ENCODE results near the gene PHKG2.
A peak's percentile ranks its signal among the peaks of the same experiment; 100 is the strongest.
"Not testable (repeated sequence)": the region's sequence is repeated elsewhere in the genome, so short reads cannot be mapped to it uniquely, and the experiment has no call there.

PHKG2 gene

DNA sequence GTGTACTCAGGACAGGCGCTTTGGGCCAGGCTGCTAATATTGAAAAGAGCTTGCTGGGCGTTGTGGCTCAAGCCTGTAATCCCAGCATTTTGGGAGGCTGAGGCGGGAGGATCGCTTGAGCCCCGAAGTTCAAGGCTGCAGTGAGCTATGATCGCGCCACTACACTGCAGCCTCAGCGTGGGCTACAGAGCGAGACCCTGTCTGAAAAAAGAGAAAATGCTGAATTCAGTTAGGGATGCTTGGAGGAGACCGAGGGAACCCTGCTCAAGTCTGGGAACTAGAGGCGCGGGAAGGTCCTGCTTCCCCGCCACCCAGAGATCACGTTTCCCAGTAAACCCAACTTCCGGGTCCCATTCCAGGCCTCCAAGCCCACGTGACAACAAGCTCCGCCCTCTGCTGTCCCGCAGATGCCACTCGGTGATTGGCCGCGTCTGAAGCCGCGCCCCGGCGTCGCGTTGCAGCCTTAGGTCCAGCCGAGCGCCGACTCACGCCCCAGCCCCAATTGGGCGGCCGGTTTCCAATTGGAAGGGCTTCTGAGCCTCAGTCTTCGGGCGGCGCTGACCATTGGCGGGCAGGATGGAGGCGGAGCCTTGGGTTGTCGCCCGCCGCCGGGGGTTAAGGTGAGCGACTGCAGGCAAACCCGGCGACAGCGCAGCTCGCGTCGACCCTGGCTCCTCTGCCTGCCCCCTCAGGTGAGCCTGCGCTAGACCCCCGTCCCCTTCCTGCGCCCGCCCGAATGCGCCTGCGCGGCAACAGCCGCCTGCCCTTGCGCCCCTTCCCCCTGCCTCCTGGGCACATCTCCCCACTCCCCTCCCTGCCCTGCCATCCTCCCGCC is at the start of gene PHKG2:
PHKG2 (plus strand) TSS at position 627 of the 835 bp plus-strand sequence. CDS start 396 bp downstream, outside the sequence.
- DNase-seq (ENCODE audit: low spot score): peak; percentile 97

GRCh38 chr16:30698816-30699614 is 49.2 kb upstream of the PHKG2 start, which contains the start of gene SRCAP:
TSS of gene SRCAP (plus strand) at chr16:30699171. CDS start at chr16:30700825, 1,654 bp downstream.
- DNase-seq (ENCODE audit: low spot score): peak; percentile 84

DNA sequence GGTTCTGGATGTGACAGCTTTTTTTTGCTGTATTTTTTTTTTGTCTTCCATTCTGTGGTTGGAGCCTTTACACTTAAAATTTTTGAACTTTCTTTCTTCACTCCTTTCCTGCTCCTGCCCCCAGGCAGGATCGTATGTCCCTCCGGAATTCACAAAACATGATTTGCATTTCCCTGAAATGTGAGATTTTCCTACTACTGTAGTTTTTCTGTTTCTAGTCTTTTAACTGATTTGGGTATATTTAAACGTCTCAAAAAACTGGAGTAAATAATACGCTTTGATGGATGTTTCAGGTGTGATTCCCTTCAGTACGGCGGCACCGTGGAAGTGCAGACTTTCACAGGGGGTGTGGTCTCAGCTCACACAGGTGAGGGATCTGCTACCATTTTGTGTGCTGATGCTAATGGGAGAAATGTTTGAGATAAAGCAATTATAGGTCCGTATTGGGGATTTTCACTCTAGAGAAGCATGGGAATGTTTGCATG is 48.6 kb upstream of the PHKG2 start:
- no peak for DNase-seq (ENCODE audit: low spot score)

DNA sequence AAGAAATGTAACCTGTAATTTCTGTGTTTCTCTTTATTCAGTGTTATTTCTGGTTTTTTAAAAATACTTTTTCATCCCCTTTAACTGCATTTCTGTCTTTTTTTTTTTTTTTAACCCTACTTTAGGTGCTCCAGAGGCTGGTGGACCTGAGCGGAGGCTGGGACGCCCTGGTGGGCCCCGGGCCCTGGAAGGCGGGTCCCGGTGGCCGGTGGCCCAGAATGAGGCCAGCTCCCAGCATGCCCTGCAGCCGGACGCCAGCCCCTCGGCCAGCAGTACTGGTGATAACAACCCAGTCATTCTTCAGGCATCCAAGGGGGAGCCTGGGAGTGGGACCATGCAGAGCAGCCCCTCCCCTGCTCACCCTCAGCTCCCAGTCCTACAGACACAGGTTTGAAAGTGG is 47.7 kb upstream of the PHKG2 start:
- DNase-seq (ENCODE audit: low spot score): no peak

DNA sequence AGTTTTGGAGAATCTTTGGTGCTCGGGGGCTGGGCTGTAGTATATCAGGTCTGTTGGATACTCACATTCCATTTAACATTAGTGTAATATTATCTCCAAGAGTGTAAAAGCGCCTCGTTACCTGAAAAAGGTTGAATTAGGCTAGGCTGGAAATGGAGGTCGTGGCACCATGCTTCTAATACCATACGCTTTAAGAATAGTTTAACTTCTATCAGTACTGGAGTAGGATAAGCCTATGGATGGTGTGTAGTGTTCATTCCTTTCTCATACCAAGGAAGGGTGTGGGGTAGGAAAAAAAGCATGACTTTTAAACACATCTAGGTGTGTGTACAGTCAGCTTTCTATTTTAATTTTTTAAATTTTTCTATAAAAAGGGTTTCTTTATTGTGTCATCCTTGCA is 47.3 kb upstream of the PHKG2 start:
- no peak for DNase-seq (ENCODE audit: low spot score)

DNA sequence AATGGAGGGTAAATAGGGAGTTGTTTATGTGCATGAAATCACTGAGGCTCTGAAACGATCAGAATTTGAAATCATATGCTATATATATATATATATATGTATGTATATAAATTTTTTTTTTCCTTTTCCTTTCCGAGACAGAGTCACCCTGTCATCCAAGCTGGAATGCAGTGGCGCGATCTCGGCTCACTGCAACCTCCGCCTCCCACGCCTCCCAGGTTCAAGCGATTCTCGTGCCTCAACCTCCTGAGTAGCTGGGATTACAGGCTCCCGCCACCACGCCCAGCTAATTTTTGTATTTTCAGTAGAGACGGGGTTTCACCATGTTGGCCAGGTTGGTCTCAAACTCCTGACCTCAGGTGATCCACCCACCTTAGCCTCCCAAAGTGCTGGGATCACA is 45.2 kb upstream of the PHKG2 start:
- DNase-seq (ENCODE audit: low spot score): not testable (repeated sequence)

- DNase-seq (ENCODE audit: low spot score): no peak
These were observed 44.3 kb upstream of the PHKG2 start for GRCh38 chr16:30703971-30704370.

DNA sequence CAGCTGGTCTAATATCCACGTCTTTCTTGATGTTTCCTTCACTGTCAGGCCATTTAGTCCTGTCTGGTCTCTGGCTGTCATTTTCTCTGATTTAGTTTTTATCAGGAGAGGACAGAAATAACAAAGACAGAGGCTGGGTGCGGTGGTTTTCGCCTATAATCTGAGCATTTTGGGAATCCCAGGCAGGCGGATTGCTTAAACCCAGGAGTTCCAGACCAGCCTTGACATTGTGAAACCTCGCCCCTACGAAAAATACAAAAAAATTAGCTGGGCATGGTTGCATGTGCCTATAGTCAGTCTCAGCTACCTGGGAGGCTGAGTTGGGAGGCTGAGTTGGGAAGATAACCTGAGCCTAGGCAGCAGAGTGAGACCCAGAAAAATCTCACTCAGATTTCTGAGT is 42.2 kb upstream of the PHKG2 start:
- DNase-seq (ENCODE audit: low spot score): no peak

DNA sequence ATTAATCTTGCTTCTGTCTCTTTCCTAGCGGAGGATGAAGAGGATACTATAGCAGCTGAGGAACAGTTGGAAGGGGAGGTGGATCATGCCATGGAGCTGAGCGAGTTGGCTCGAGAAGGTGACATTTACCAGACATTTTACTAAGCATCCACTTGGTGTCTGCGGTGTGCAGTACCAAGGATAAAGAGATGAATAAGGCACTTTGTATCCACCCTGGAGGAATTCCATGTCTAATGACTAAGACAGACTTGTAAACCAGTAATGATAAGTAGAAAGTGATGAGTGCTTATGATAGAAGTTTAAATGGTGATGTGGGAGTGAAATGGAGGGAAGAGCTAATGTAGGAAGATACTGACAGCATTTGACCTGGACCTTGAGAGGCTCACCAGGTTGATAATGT is 37.3 kb upstream of the PHKG2 start:
- DNase-seq (ENCODE audit: low spot score): no peak

DNA sequence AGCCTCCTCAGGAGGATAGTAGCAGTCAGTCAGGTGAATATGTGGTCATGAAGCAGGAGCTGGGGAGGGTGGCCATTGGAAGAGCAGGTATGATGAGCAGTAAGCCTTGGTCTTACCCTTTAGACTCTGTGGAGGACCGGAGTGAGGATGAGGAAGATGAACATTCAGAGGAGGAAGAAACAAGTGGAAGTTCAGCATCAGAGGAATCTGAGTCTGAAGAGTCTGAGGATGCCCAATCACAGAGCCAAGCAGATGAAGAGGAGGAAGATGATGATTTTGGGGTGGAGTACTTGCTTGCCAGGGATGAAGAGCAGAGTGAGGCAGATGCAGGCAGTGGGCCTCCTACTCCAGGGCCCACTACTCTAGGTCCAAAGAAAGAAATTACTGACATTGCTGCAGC is 36.5 kb upstream of the PHKG2 start:
- DNase-seq (ENCODE audit: low spot score): no peak

DNA sequence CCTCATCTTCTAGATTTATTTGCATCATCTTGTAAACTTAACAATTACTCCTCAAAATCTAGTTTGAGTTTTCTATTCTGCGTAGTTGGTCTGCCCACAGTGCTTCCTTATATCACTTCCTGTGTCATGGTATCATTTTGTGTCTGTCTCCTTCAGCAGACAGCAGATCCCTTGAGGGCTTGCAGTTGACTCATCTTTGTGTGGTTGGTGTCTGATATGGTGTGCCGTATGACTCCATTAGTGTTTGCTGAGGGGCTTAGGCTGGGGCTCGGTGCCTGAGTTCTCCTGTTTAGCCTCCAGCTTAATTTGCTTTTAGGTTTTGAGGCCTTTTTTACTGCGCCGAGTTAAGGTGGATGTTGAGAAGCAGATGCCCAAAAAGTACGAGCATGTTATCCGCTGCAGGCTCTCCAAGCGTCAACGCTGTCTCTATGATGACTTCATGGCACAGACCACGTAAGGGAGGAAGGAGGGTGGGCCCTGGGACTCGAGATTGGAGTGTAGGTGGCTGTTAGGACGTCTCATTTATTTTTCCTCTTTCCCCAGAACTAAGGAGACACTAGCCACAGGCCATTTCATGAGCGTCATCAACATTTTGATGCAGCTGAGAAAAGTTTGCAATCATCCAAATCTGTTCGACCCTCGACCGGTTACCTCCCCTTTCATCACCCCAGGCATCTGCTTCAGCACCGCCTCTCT is 32.3 kb upstream of the PHKG2 start:
- peak; percentile 70 for DNase-seq (ENCODE audit: low spot score)

DNA sequence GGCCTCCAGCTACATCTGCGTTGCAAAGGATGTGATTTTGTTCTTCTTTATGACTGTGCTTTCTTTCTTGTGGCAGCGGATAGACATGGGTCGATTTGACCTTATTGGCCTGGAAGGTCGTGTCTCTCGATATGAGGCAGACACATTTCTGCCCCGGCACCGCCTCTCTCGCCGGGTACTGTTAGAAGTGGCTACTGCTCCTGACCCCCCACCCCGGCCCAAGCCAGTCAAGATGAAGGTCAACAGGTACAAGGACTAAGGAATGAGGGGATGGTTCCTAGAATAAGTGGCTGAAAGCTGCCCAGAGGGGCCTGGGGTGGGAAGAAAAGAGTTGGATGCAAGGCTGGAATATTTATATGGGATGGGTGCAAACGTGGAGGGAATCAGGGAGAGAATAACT is 28.1 kb upstream of the PHKG2 start:
- DNase-seq (ENCODE audit: low spot score): no peak

- no peak for DNase-seq (ENCODE audit: low spot score)
These were observed 27.5 kb upstream of the PHKG2 start for GRCh38 chr16:30720694-30721093.

GRCh38 chr16:30721167-30721566 is 27.1 kb upstream of the PHKG2 start:
- no peak for DNase-seq (ENCODE audit: low spot score)

GRCh38 chr16:30721606-30722005 is 26.6 kb upstream of the PHKG2 start:
- no peak for DNase-seq (ENCODE audit: low spot score)

DNA sequence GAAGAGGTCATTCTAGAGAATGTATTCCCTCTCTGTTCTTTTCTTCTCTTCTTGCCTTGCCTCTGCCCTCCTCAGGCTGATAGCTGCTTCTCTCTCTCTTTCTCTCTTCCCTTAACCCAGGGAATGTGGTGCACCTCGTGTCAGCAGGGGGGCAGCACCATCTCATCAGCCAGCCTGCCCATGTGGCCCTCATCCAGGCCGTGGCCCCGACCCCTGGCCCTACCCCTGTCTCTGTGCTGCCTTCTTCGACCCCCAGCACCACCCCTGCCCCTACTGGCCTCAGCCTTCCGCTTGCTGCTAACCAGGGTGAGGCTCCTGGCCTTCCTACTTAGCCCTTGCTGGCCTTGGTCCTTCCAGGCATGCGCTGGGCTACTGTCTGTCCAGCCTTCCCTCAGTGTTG is 25.8 kb upstream of the PHKG2 start:
- no peak for DNase-seq (ENCODE audit: low spot score)

DNA sequence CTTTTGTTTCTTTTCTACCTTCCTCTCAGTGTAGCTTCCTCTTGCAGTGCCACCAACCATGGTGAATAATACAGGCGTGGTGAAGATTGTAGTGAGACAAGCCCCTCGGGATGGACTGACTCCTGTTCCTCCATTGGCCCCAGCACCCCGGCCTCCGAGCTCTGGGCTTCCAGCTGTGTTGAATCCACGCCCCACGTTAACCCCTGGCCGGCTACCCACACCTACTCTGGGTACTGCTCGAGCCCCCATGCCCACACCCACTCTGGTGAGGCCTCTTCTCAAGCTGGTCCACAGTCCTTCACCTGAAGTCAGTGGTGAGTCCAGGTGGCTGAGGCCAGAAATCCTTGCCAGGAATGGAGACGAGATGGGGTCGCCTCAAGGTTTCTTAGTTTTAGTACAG is 25.3 kb upstream of the PHKG2 start:
- DNase-seq (ENCODE audit: low spot score): no peak

DNA sequence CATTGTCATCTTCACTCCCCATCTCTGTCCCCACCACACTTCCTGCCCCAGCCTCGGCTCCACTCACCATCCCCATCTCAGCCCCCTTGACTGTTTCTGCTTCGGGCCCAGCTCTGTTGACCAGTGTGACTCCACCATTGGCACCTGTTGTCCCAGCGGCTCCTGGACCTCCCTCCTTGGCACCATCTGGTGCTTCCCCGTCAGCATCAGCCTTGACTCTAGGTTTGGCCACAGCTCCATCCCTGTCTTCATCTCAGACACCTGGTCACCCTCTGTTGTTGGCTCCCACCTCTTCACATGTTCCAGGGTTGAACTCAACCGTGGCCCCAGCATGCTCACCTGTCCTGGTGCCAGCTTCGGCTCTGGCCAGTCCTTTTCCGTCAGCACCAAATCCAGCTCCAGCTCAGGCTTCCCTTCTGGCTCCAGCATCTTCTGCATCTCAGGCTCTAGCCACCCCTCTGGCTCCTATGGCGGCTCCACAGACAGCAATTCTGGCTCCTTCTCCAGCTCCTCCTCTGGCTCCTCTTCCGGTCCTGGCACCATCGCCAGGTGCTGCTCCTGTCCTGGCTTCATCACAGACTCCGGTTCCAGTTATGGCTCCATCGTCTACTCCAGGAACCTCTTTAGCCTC is 24.4 kb upstream of the PHKG2 start:
- DNase-seq (ENCODE audit: low spot score): no peak

GRCh38 chr16:30724641-30725417 is 23.4 kb upstream of the PHKG2 start:
- DNase-seq (ENCODE audit: low spot score): no peak

- DNase-seq (ENCODE audit: low spot score): no peak
These were observed 22.8 kb upstream of the PHKG2 start for GRCh38 chr16:30725418-30725792.

DNA sequence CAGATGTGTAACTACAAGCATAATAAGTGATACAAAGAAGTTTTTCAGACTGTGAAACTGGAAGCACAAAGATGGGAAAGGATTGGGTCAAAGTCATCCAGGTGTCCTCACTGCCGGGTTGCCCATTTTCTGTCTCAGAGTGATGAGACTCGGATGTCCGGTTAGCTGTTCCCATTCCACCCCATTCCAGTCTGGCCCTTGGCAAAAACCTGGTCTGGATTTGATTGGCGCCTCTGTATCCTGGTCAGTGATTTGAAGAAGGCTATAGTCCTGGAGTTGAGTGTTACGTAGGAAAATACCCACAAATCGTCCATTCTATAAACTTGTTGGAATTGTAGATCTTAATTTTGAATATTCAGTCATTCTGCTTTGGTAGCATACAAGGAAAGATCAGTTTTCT is 19.9 kb upstream of the PHKG2 start:
- no peak for DNase-seq (ENCODE audit: low spot score)
